ENCODE results near the gene GRAMD4. TPM values are rescaled to one million over a fixed set of nuclear protein-coding genes. Genes with fewer than 3 reads are reported as not detected.

Gene GRAMD4
- total RNA-seq, 3 donors from 2014 or later = 28.4 to 85.6 (median 61.0) TPM

- intact Hi-C loops (cut with DNase I; ENCODE audit: low total_unique reads) = no loop called here
- H3K27me3 ChIP-seq = no peaks in the 10 kb centered on the region
- no peak overlapping the region for H3K4me3 ChIP-seq
- DNase-seq (ENCODE audit: low spot score in 2 of 2) = no peak
- H3K9me3 ChIP-seq = no peaks in the 10 kb centered on the region
- H3K27ac ChIP-seq = no peak overlapping the region
- peaks cover 5% of the 10 kb centered on the region for H3K36me3 ChIP-seq
- no peak for TF ChIP-seq POLR2AphosphoS5 (IDR thresholded peaks at IDR 0.05)
- TF ChIP-seq CTCF (IDR thresholded peaks at IDR 0.05) = no peak
- TF ChIP-seq POLR2A (IDR thresholded peaks at IDR 0.05) = no peak
- no peaks in the 10 kb centered on the region for H3K4me1 ChIP-seq
Observed at GRCh38 chr22:46701262-46701661, 81.1 kb downstream of the GRAMD4 start.

- Histone ChIP-seq H3K36me3 (peaks cover 5% of the 10 kb centered on the region), H3K27me3 (no peaks in the 10 kb centered on the region)
- intact Hi-C loops (cut with DNase I; ENCODE audit: low total_unique reads) = no loop called here
Observed at GRCh38 chr22:46703171-46703995, 83.2 kb downstream of the GRAMD4 start.

GRCh38 chr22:46703996-46704370 lies 83.8 kb downstream of the GRAMD4 start:
- Histone ChIP-seq H3K27ac (no peak overlapping the region), H3K4me1 (no peaks in the 10 kb centered on the region), H3K9me3 (no peaks in the 10 kb centered on the region), H3K36me3 (peaks cover 3% of the 10 kb centered on the region), H3K4me3 (no peak overlapping the region), H3K27me3 (no peaks in the 10 kb centered on the region)
- TF ChIP-seq POLR2AphosphoS5 (IDR thresholded peaks at IDR 0.05) = no peak
- TF ChIP-seq POLR2A (IDR thresholded peaks at IDR 0.05) = no peak
- TF ChIP-seq CTCF (IDR thresholded peaks at IDR 0.05) = no peak
- no peak for DNase-seq (ENCODE audit: low spot score in 2 of 2)
- intact Hi-C loops (cut with DNase I; ENCODE audit: low total_unique reads) = no loop called here

More at GRCh38 chr22:46703171-46703995, 83.2 kb downstream of the GRAMD4 start:
- no peak for TF ChIP-seq POLR2A (IDR thresholded peaks at IDR 0.05)
- no peak for TF ChIP-seq CTCF (IDR thresholded peaks at IDR 0.05)
- TF ChIP-seq POLR2AphosphoS5 (IDR thresholded peaks at IDR 0.05) = no peak
- Histone ChIP-seq H3K27ac (no peak overlapping the region), H3K4me3 (no peak overlapping the region), H3K4me1 (no peaks in the 10 kb centered on the region), H3K9me3 (no peaks in the 10 kb centered on the region)
- DNase-seq (ENCODE audit: low spot score in 2 of 2) = no peak

- no peak overlapping the region for H3K27ac ChIP-seq
- no peaks in the 10 kb centered on the region for H3K27me3 ChIP-seq
- TF ChIP-seq POLR2A (IDR thresholded peaks at IDR 0.05) (no peak), POLR2AphosphoS5 (IDR thresholded peaks at IDR 0.05) (no peak), CTCF (IDR thresholded peaks at IDR 0.05) (no peak)
- DNase-seq (ENCODE audit: low spot score in 2 of 2) = no peak
- intact Hi-C loops (cut with DNase I; ENCODE audit: low total_unique reads) = no loop called here
- H3K9me3 ChIP-seq = no peaks in the 10 kb centered on the region
- no peaks in the 10 kb centered on the region for H3K36me3 ChIP-seq
- H3K4me1 ChIP-seq = no peaks in the 10 kb centered on the region
- no peak overlapping the region for H3K4me3 ChIP-seq
Observed at GRCh38 chr22:46706060-46706459, 85.9 kb downstream of the GRAMD4 start.

- no peaks in the 10 kb centered on the region for H3K27me3 ChIP-seq
- no peak for TF ChIP-seq CTCF (IDR thresholded peaks at IDR 0.05)
- TF ChIP-seq POLR2AphosphoS5 (IDR thresholded peaks at IDR 0.05) = no peak
- no peak overlapping the region for H3K27ac ChIP-seq
- no peak for DNase-seq (ENCODE audit: low spot score in 2 of 2)
- no peaks in the 10 kb centered on the region for H3K9me3 ChIP-seq
- intact Hi-C loops (cut with DNase I; ENCODE audit: low total_unique reads) = no loop called here
- no peaks in the 10 kb centered on the region for H3K4me1 ChIP-seq
- no peaks in the 10 kb centered on the region for H3K36me3 ChIP-seq
- no peak overlapping the region for H3K4me3 ChIP-seq
Observed at GRCh38 chr22:46707305-46707704, 87.1 kb downstream of the GRAMD4 start.

All from breast epithelium (tissue), 4 donors.